Measurements from ENCODE around the gene PELI2.

The PELI2 gene

GRCh38 chr14:56219666-56220413, 101.6 kb downstream of the PELI2 start:
- Histone ChIP-seq H3K9ac (ENCODE audit: low read length) (no peak overlapping the region), H3K27me3 (ENCODE audit: low read length) (no peaks in the 10 kb centered on the region; the same call in 1 of the 2 replicates), H3K9me3 (ENCODE audit: insufficient read depth, low read length) (no peaks in the 10 kb centered on the region), H3K4me3 (ENCODE audit: insufficient read depth, low read length, poor library complexity, severe bottlenecking) (no peak overlapping the region), H2AFZ (ENCODE audit: low read depth, low read length, severe bottlenecking) (no peak overlapping the region), H3K9me2 (replicated peaks; ENCODE audit: insufficient read depth, low read length) (no peaks in the 10 kb centered on the region), H3F3A (ENCODE audit: insufficient read depth) (no peaks in the 10 kb centered on the region), H3K27ac (ENCODE audit: low read depth, low read length) (no peak overlapping the region), H3K79me2 (ENCODE audit: insufficient read depth, low read length) (no peaks in the 10 kb centered on the region), H3K4me2 (ENCODE audit: low read depth, low read length, poor library complexity, severe bottlenecking) (no peak overlapping the region), H3K36me3 (ENCODE audit: low read length) (no peaks in the 10 kb centered on the region), H4K20me1 (ENCODE audit: low read depth, low read length) (no peaks in the 10 kb centered on the region)
- TF ChIP-seq CTCF (IDR thresholded peaks at IDR 0.05; ENCODE audit: insufficient read depth, low read length, poor library complexity, severe bottlenecking): no peak
- no peak for TF ChIP-seq EZH2phosphoT487 (conservative IDR thresholded peaks at IDR 0.05; ENCODE audit: low read length)

GRCh38 chr14:56221382-56222128, 103.3 kb downstream of the PELI2 start:
- no peak overlapping the region for H3K4me2 ChIP-seq (ENCODE audit: low read depth, low read length, poor library complexity, severe bottlenecking)
- H3K9me2 ChIP-seq (replicated peaks; ENCODE audit: insufficient read depth, low read length): no peaks in the 10 kb centered on the region
- H3K9me3 ChIP-seq (ENCODE audit: insufficient read depth, low read length): no peaks in the 10 kb centered on the region
- no peak overlapping the region for H2AFZ ChIP-seq (ENCODE audit: low read depth, low read length, severe bottlenecking)
- H3K27ac ChIP-seq (ENCODE audit: low read depth, low read length): no peak overlapping the region
- H4K20me1 ChIP-seq (ENCODE audit: low read depth, low read length): no peaks in the 10 kb centered on the region
- TF ChIP-seq EZH2phosphoT487 (conservative IDR thresholded peaks at IDR 0.05; ENCODE audit: low read length) (no peak), CTCF (IDR thresholded peaks at IDR 0.05; ENCODE audit: insufficient read depth, low read length, poor library complexity, severe bottlenecking) (no peak)
- no peak overlapping the region for H3K9ac ChIP-seq (ENCODE audit: low read length)
- H3K4me3 ChIP-seq (ENCODE audit: insufficient read depth, low read length, poor library complexity, severe bottlenecking): no peak overlapping the region
- H3K79me2 ChIP-seq (ENCODE audit: insufficient read depth, low read length): no peaks in the 10 kb centered on the region
- H3K36me3 ChIP-seq (ENCODE audit: low read length): no peaks in the 10 kb centered on the region
- no peaks in the 10 kb centered on the region; the same call in 1 of the 2 replicates for H3K27me3 ChIP-seq (ENCODE audit: low read length)
- H3F3A ChIP-seq (ENCODE audit: insufficient read depth): no peaks in the 10 kb centered on the region

- Histone ChIP-seq H3K79me2 (ENCODE audit: insufficient read depth, low read length) (no peaks in the 10 kb centered on the region), H2AFZ (ENCODE audit: low read depth, low read length, severe bottlenecking) (no peak overlapping the region), H3K4me3 (ENCODE audit: insufficient read depth, low read length, poor library complexity, severe bottlenecking) (no peak overlapping the region), H3K27ac (ENCODE audit: low read depth, low read length) (no peak overlapping the region), H3K9ac (ENCODE audit: low read length) (no peak overlapping the region), H3K36me3 (ENCODE audit: low read length) (no peaks in the 10 kb centered on the region), H3K27me3 (ENCODE audit: low read length) (no peaks in the 10 kb centered on the region; the same call in 1 of the 2 replicates), H3K9me2 (replicated peaks; ENCODE audit: insufficient read depth, low read length) (no peaks in the 10 kb centered on the region), H3K9me3 (ENCODE audit: insufficient read depth, low read length) (no peaks in the 10 kb centered on the region), H3F3A (ENCODE audit: insufficient read depth) (no peaks in the 10 kb centered on the region), H3K4me2 (ENCODE audit: low read depth, low read length, poor library complexity, severe bottlenecking) (no peak overlapping the region), H4K20me1 (ENCODE audit: low read depth, low read length) (no peaks in the 10 kb centered on the region)
- TF ChIP-seq CTCF (IDR thresholded peaks at IDR 0.05; ENCODE audit: insufficient read depth, low read length, poor library complexity, severe bottlenecking) (no peak), EZH2phosphoT487 (conservative IDR thresholded peaks at IDR 0.05; ENCODE audit: low read length) (no peak)
These were observed 106.0 kb downstream of the PELI2 start for GRCh38 chr14:56224229-56224628.

Data from SU-DHL-6 (cell line).